DND-41 (cell line): ENCODE results near the gene MEF2D.
A peak's percentile ranks its signal among the peaks of the same experiment; 100 is the strongest.

Source experiments
- ATAC-seq: fragments of 200-7000 bp; cut with Tn5 transposase; 3 replicates; pipeline ENCODE4 v1.9.1; 2021; ENCODE audit warnings: low read depth; ENCODE audit not compliant: insufficient read depth
- DNase-seq: peaks from one replicate; pipeline ENCODE4 v3.0.0-alpha.2; 2020
- H2AFZ ChIP-seq: 2 replicates; pipeline ENCODE4 v1.6.0; 2012; ENCODE audit warnings: low read depth, low read length
- H3K27ac ChIP-seq: 2 replicates; pipeline ENCODE4 v1.5.1; 2012; ENCODE audit warnings: low read length, inconsistent platforms
- H3K27me3 ChIP-seq: fragments of 200-600 bp; sonication (generic); 2 replicates; pipeline ENCODE4 v1.6.0; 2012; ENCODE audit warnings: low read length, mild to moderate bottlenecking, inconsistent platforms; ENCODE audit not compliant: insufficient read depth, poor library complexity
- H3K36me3 ChIP-seq: 2 replicates; pipeline ENCODE4 v1.5.1; 2012; ENCODE audit warnings: low read length, inconsistent platforms; ENCODE audit not compliant: insufficient read depth
- H3K4me1 ChIP-seq: 2 replicates; pipeline ENCODE4 v1.5.1; 2012; ENCODE audit warnings: mild to moderate bottlenecking, low read length; ENCODE audit not compliant: insufficient read depth
- H3K4me2 ChIP-seq: 2 replicates; pipeline ENCODE4 v1.6.0; 2012; ENCODE audit warnings: mild to moderate bottlenecking, moderate library complexity, low read length, inconsistent platforms; ENCODE audit not compliant: insufficient read depth
- H3K4me3 ChIP-seq, 2 experiments: fragments of 200-600 bp in 1 of 2; shearing (Covaris generic) in 1 of 2; 2 replicates each; pipeline ENCODE4 v1.5.1; 2012 to 2016; ENCODE audit warnings: inconsistent platforms in 2 of 2, low read length in 2 of 2, mild to moderate bottlenecking in 2 of 2, low read depth in 1 of 2, moderate library complexity in 1 of 2
- H3K79me2 ChIP-seq: 2 replicates; pipeline ENCODE4 v1.6.0; 2012; ENCODE audit warnings: low read length, inconsistent platforms; ENCODE audit not compliant: insufficient read depth
- H3K9ac ChIP-seq: 2 replicates; pipeline ENCODE4 v1.6.0; 2012; ENCODE audit warnings: low read depth, mild to moderate bottlenecking, inconsistent platforms, low read length, moderate library complexity
- H3K9me3 ChIP-seq: 2 replicates; pipeline ENCODE4 v1.5.1; 2012; ENCODE audit warnings: low read length, moderate library complexity, mild to moderate bottlenecking, inconsistent platforms; ENCODE audit not compliant: insufficient read depth, severe bottlenecking
- H4K20me1 ChIP-seq: 2 replicates; pipeline ENCODE4 v1.6.0; 2012; ENCODE audit warnings: low read length; ENCODE audit not compliant: insufficient read depth
- CTCF ChIP-seq: IDR thresholded peaks from 2 replicates; pipeline ENCODE4 v1.5.1; 2012; ENCODE audit warnings: borderline replicate concordance, low read length, moderate library complexity, mild to moderate bottlenecking; ENCODE audit not compliant: poor library complexity, severe bottlenecking; ENCODE audit errors: extremely low read depth
- EZH2 ChIP-seq: IDR thresholded peaks from 3 replicates; pipeline ENCODE4 v1.6.1; 2012; ENCODE audit warnings: borderline replicate concordance, low read depth, mild to moderate bottlenecking, moderate library complexity, low read length, inconsistent platforms; ENCODE audit not compliant: severe bottlenecking

The MEF2D gene

GRCh38 chr1:156528875-156529425 lies 28.4 kb upstream of the MEF2D start:
- no peak overlapping the region for H3K9ac ChIP-seq
- H3K4me1 ChIP-seq, result no peaks in the 10 kb centered on the region
- H3K27me3 ChIP-seq, result no peaks in the 10 kb centered on the region
- H4K20me1 ChIP-seq, result no peaks in the 10 kb centered on the region
- ATAC-seq (no peak), DNase-seq (no peak)
- no peaks in the 10 kb centered on the region for H3K9me3 ChIP-seq
- TF ChIP-seq CTCF (no peak), EZH2 (no peak)
- peaks cover 69% of the 10 kb centered on the region for H3K36me3 ChIP-seq
- no peak overlapping the region for H3K4me2 ChIP-seq
- no peak overlapping the region for H2AFZ ChIP-seq
- no peak overlapping the region for H3K4me3 ChIP-seq
- no peaks in the 10 kb centered on the region for H3K79me2 ChIP-seq
- no peak overlapping the region for H3K27ac ChIP-seq

GRCh38 chr1:156528231-156528630 lies 27.7 kb upstream of the MEF2D start:
- Histone ChIP-seq H3K27ac (no peak overlapping the region), H3K9me3 (no peaks in the 10 kb centered on the region), H3K4me3 (no peak overlapping the region), H3K4me1 (no peaks in the 10 kb centered on the region), H4K20me1 (no peaks in the 10 kb centered on the region), H2AFZ (no peak overlapping the region), H3K36me3 (peaks cover 62% of the 10 kb centered on the region), H3K4me2 (no peak overlapping the region), H3K27me3 (no peaks in the 10 kb centered on the region), H3K9ac (no peak overlapping the region), H3K79me2 (no peaks in the 10 kb centered on the region)
- TF ChIP-seq CTCF (no peak), EZH2 (no peak)
- no peak for DNase-seq
- 0 out of 3 replicates have a peak, but pooled peaks have one; percentile 37 for ATAC-seq

- Histone ChIP-seq H3K4me2 (no peak overlapping the region), H3K4me3 (no peak overlapping the region), H3K27me3 (no peaks in the 10 kb centered on the region), H2AFZ (no peak overlapping the region), H3K4me1 (no peaks in the 10 kb centered on the region), H4K20me1 (no peaks in the 10 kb centered on the region), H3K9me3 (no peaks in the 10 kb centered on the region), H3K79me2 (no peaks in the 10 kb centered on the region), H3K27ac (no peak overlapping the region), H3K36me3 (peaks cover 56% of the 10 kb centered on the region), H3K9ac (no peak overlapping the region)
- no peak for ATAC-seq
- no peak for DNase-seq
- TF ChIP-seq EZH2, result no peak
- no peak for TF ChIP-seq CTCF
Observed at GRCh38 chr1:156527584-156527983, 27.0 kb upstream of the MEF2D start.
